Stimulated activated CD4-positive, alpha-beta T cell treated with anti-CD3 and anti-CD28 coated beads, Interleukin-1b, Interleukin-23, amount 100 ng/mL, for 4 hours (primary cell): ENCODE measurements around the gene ARRDC2.
"Not testable (repeated sequence)": the region's sequence is repeated elsewhere in the genome, so short reads cannot be mapped to it uniquely, and the experiment has no call there.

Source experiments
- DNase-seq, 2 donors: peaks; one replicate each; pipeline ENCODE4 v3.0.0-alpha.2; 2020; ENCODE audit warnings: low read depth in 2 of 2

Gene ARRDC2

GRCh38 chr19:18016209-18016910 lies 8.4 kb downstream of the ARRDC2 start:
- DNase-seq = no peak

DNA sequence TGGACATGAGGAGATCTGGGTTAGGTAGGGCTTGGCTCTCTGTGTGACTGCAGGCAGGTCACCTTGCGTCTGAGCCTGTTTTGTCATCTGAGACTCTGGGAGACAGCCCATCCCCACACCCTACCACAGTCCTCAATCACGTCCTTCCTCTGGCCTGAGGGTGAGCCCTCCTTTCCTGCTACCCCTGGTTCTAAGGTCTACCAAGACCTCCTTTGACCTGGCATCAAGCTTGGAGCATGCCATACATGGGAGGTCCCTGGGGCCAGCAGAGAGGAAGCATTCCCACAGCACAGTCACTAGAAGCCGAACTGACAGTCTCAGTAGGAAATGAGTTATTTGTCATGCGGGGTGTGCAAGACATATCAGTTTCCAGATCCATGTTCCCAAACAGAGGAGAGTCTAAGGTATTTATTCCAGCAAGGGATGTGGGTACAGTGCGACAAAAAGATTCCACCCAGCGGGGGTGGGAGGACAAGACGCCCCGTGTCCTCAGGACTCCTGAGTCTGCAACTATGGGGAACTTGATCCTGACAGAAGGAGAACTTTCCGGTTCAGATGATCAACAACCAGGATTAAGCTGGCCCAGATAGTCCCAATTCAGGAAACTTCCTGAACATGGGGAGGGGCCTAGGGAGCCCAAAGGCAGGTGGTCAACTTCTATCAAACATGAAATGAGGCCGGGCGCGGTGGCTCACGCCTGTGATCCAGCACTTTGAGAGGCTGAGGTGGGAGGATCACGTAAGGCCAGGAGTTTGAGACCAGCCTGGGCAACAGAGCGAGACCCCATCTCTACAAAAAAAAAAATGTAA lies 9.5 kb downstream of the ARRDC2 start:
- no peak for DNase-seq

DNA sequence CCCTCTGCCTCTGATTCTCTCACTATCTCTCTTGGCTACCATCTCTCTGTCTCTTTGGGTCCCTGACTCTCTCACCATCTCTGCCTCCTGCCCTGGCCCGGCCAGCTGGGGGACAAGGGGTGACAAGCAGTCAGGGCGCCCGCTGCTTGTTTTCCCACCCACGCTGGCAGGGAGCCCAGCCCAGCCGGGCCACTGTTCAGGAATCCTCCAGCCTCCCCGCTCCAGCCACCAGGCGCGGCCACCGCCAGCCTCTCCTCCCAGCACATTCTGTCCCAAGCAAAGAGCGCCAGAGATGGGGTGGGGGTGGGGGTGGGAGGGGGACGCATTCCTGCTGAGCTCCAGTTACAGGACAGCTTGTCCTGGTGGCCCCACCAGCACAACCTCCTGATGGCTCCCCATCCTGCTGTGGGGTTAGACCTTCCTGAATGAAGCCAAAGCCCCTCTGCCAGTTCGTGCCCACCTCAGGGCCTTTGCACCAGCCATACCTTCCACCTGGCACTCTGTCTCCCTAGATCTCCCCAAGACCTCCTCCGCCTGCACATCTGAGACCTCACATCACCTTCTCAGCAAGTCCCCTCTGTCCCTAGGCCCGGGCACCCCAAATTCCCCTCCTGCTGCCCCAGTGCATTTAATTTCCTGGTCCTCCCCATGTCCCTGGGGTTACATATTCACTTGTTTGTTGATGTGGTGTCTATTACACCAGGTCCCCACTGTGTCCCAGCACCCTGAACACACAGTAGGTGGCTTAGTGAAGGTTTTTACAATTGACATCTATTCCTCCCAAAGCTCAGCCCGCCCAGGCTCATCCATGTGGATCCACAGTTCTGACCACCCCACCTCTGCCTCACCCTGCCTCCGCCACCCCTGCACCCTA lies 12.5 kb downstream of the ARRDC2 start:
- no peak for DNase-seq

DNA sequence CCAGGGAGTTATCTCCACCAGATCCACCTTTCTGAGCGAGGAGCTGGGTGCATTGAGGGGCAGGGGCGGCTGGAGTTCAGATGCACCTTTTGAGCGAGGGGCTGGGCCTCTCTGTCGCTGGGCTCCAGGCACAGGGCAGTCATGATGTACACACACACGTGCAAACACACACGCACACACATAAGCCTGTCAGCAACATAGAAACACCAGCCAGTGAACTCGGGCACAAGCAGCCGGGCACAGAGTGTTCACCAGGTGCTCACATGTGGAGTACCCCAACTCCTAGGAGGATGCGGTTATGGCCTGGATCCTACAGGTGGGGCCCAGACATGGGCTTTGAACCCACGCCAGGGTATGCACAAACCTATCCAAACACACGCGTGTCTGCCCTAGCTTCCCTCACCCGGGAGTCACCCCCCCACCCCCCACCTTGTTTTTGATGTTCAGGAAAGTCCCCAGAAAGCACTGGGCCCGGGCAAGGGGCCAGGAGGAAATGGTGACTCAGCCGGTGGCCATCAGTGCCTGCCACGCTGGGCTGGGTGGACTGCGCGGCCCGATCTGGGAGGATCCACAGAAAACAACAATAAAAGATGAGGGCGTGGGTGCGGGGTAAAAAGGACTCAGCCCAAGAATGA lies 13.3 kb downstream of the ARRDC2 start:
- DNase-seq = peak; percentile 46 to 50

DNA sequence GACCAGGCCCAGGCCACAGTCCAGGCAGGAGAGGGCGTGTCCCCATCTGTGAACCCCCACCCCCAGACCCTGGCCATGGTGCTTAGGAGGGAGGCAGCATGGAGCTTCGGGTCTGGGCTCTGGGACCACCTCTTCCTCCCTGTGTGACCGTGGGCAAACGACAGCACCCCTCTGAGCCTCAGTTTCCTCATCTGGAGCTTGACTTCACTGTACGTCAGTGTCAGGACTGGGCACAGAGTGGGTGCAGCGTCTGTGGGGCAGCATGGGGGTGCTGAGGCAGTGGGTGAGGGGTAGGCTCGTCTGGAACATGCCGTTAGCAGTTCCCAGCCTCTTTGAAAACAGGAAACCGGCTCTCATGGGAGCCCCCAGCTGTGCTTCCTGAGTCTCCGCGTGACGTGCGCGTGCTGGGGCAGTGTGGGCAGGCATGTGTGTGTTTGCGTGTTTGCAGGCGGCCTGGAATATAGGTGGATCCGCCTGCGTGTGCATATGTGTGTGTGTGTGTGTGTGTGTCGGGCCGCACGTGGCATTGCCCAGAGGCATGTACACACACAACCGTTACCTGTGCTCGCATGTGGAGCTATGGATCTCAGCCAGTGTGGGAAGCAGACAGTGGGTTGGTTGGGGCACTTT lies 15.8 kb downstream of the ARRDC2 start:
- DNase-seq = peak in 1 of 2 donors; percentile 41

DNA sequence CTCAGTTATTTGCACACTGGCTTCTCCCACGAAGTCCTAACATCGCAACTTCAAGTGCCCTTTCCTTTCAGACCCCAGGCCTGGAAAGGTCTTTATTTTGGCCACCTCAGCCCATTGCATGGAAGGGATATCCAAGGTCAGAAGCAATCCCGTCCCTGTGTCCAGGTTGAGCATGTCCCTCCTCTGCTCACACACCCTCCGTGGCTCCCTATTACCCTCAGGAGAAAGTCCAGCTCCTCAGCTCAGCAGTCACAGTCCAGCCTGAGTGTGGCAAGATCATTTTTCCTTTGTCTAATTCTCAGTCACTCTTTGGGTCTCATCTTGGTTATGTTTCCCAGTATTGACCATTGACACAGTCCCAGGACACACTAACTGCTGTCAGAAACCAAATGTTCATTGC lies 19.2 kb downstream of the ARRDC2 start:
- no peak for DNase-seq

DNA sequence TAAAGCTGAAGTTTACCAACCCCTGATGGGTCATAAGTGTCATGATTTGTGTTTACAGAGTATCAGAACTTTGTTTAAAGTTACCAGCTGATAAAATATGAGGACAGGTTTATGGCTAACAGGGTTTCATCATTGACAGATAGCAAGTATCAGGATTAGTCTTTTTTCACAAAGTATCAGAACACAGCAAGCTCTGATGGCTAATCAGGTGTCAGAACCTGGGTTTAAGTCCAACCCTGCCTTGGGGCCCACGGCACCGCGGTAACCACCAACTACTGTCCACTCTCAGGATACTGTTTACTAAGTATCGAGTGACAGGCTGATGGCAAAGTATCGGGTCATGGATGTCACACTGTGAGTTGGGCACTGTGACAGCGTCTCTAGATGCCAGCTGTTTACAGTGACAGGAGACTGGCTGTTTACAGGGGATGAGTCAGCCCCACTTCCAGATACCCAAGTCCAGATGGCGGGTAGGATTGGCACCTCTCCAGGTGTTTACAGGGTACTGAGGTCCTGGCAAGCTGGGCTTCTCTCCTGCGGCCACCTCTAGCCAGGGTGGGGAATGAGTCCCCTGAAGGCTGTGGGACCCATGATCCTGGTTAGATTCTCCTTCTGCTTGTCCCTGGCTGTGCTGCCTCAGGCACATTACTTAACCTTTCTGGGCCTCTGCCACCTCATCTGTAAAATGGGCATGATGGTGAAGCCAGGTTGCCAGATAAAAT lies 21.8 kb downstream of the ARRDC2 start:
- no peak for DNase-seq

- DNase-seq = not testable (repeated sequence)
Observed at GRCh38 chr19:18031401-18031800, 23.4 kb downstream of the ARRDC2 start.

DNA sequence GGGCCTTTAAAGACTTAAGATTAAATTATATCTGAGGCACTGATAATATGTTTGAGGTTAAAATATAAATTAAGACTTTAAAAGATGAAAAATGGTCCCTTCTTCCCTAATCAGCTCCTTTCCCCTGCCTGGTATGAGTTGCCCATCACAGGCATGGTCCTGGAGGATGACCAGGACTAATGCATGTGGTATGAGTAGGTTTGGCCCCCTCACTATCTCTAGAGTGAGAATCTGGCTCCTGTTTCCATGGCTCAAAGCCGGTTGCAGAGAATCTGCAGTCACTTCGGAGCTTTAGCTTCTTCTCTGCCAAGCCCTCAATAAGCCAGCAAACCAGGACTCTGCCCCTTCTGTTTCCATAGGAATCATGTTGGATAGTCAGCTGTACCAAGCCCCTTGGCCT lies 24.1 kb downstream of the ARRDC2 start:
- not testable (repeated sequence) for DNase-seq

- DNase-seq = no peak
Observed at GRCh38 chr19:18041054-18041453, 33.1 kb downstream of the ARRDC2 start.

- no peak for DNase-seq
Observed at GRCh38 chr19:18043676-18044075, 35.7 kb downstream of the ARRDC2 start.

GRCh38 chr19:18044825-18045304 lies 36.9 kb downstream of the ARRDC2 start:
- peak; percentile 69 to 78 for DNase-seq

GRCh38 chr19:18045307-18046050 lies 37.5 kb downstream of the ARRDC2 start:
- DNase-seq = no peak

DNA sequence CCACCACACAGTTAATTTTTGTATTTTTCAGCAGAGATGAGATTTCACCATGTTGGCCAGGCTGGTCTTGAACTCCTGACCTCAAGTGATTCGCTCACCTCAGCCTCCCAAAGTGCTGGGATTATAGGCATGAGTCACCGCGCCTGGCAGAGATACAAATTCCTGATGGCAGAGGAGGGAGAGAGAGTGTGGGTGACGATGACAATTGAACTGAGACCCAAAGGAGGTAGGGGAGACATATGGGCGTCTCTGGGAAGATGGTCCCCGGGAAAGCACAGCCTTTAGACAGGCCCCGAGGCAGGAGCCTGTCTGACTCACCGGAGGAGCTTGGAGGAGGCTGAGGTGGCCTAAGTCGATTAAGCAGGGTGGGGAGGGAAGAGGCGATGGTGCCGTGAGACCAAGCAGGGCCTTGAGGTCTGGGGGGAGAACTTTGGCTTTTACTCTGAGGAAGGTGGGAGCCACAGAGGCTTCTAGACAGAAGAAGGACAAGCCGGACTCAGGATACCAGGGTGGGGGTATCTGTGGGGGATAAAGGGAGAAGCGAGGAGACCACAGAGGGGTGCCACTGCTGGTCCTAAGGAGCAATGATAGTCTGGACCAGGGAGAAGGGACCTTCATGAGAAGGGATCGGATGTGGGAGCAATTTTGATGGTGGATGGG lies 38.2 kb downstream of the ARRDC2 start:
- no peak for DNase-seq

GRCh38 chr19:18049385-18049784 lies 41.4 kb downstream of the ARRDC2 start:
- DNase-seq = no peak

DNA sequence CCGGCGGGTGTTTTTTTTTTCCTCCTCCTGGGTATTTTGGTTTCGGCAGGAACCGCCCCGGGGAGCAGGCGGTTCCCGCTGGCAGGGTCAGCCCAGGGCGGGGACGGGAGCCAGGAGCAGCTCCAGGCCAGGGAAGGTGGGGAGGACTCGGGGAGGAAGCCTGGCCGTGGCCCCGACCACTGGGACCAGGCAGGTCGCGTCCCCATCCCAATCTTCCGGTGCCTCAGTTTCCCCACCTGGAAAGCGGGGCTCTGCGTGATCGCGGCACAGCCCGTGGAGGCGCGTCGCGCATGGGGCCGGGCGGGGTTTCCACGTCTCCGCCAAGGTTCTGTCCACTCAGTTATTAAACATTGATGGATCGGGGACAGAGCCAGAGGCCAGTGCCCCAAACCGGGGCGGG lies 43.9 kb downstream of the ARRDC2 start:
- no peak for DNase-seq

DNA sequence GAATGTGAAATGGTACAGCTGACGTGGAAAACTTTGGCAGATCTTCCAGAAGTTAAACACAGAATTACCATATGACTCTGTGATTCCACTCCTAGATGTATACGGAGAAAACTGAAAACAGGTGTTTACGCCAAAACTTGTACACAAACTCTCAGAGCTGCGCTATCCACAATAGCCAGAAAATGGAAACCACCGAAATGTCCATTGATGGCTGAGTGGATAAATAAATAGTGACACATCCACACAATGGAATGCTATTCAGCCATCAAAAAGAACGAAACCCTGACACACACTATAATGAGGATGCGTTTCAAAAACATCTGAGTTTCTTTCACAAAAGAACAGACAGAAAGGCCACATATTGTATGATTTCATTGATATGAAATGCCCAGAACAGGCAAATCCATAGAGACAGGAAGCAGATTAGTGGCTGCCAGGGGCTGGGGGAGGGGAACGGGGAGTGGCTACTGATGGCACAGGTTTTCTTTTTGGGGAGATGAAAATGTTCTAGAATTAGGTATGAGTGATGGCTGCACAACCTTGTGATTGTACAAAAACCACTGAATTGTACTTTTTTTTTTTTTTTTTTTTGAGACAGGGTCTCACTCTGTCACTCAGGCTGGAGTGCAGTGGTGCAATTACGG lies 45.7 kb downstream of the ARRDC2 start:
- DNase-seq = no peak

- DNase-seq = no peak
Observed at GRCh38 chr19:18055967-18056366, 48.0 kb downstream of the ARRDC2 start.

DNA sequence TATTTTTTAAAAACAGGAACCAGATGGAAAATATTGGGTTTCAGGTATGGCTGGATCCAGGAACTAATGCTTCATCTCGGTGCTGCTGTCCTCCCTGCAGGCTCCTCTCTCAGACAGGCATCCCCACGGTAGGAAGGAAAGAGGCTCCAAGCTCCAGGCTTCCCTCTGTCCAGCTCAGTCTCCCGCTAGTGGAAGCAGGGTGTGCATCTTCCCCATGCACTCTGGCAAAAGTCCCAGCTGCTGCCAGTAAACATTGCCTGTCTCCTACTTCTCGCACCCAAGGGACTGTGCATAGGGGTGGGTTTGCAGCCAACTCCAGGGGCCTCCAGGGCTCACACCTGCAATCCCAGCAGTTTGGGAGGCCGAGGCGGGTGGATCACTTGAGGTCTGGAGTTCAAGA lies 49.6 kb downstream of the ARRDC2 start:
- DNase-seq = no peak
